ENCODE measurements around the gene NOPCHAP1.
"Not testable (repeated sequence)": the region's sequence is repeated elsewhere in the genome, so short reads cannot be mapped to it uniquely, and the experiment has no call there.

The NOPCHAP1 gene

GRCh38 chr12:104944252-104944651 is 41.9 kb upstream of the NOPCHAP1 start:
- no peak for DNase-seq (ENCODE audit: extremely low read depth, insufficient read length)

GRCh38 chr12:104948716-104949115 is 37.4 kb upstream of the NOPCHAP1 start:
- not testable (repeated sequence) for H3K27me3 ChIP-seq (replicated peaks; ENCODE audit: control insufficient read depth, insufficient read depth, low read length); H3K4me3 ChIP-seq (replicated peaks; ENCODE audit: low read depth, low read length); H3K36me3 ChIP-seq (ENCODE audit: control insufficient read depth, insufficient read depth, low read length); DNase-seq (ENCODE audit: extremely low read depth, insufficient read length)

More at GRCh38 chr12:104944252-104944651, 41.9 kb upstream of the NOPCHAP1 start:
- no peak for TF ChIP-seq CTCF (IDR thresholded peaks at IDR 0.05; ENCODE audit: insufficient read depth, low read length, poor library complexity, severe bottlenecking)
- Histone ChIP-seq H3K27me3 (replicated peaks; ENCODE audit: control insufficient read depth, insufficient read depth, low read length) (no peaks in the 10 kb centered on the region), H3K36me3 (ENCODE audit: control insufficient read depth, insufficient read depth, low read length) (no peaks in the 10 kb centered on the region), H3K4me3 (replicated peaks; ENCODE audit: low read depth, low read length) (no peak overlapping the region)

GRCh38 chr12:104951759-104952509 is 34.2 kb upstream of the NOPCHAP1 start:
- TF ChIP-seq CTCF (IDR thresholded peaks at IDR 0.05; ENCODE audit: insufficient read depth, low read length, poor library complexity, severe bottlenecking): no peak
- Histone ChIP-seq H3K4me3 (replicated peaks; ENCODE audit: low read depth, low read length) (no peak overlapping the region), H3K36me3 (ENCODE audit: control insufficient read depth, insufficient read depth, low read length) (no peaks in the 10 kb centered on the region), H3K27me3 (replicated peaks; ENCODE audit: control insufficient read depth, insufficient read depth, low read length) (no peaks in the 10 kb centered on the region)
- DNase-seq (ENCODE audit: extremely low read depth, insufficient read length): no peak

GRCh38 chr12:104952816-104953215 is 33.3 kb upstream of the NOPCHAP1 start:
- Histone ChIP-seq H3K36me3 (ENCODE audit: control insufficient read depth, insufficient read depth, low read length) (no peaks in the 10 kb centered on the region), H3K27me3 (replicated peaks; ENCODE audit: control insufficient read depth, insufficient read depth, low read length) (no peaks in the 10 kb centered on the region), H3K4me3 (replicated peaks; ENCODE audit: low read depth, low read length) (no peak overlapping the region)
- TF ChIP-seq CTCF (IDR thresholded peaks at IDR 0.05; ENCODE audit: insufficient read depth, low read length, poor library complexity, severe bottlenecking): no peak
- no peak for DNase-seq (ENCODE audit: extremely low read depth, insufficient read length)

- TF ChIP-seq CTCF (IDR thresholded peaks at IDR 0.05; ENCODE audit: insufficient read depth, low read length, poor library complexity, severe bottlenecking): no peak
- DNase-seq (ENCODE audit: extremely low read depth, insufficient read length): no peak
- Histone ChIP-seq H3K4me3 (replicated peaks; ENCODE audit: low read depth, low read length) (no peak overlapping the region), H3K36me3 (ENCODE audit: control insufficient read depth, insufficient read depth, low read length) (no peaks in the 10 kb centered on the region), H3K27me3 (replicated peaks; ENCODE audit: control insufficient read depth, insufficient read depth, low read length) (no peaks in the 10 kb centered on the region)
Observed at GRCh38 chr12:104953323-104953722, 32.8 kb upstream of the NOPCHAP1 start.

- no peak for DNase-seq (ENCODE audit: extremely low read depth, insufficient read length)
- no peaks in the 10 kb centered on the region for H3K36me3 ChIP-seq (ENCODE audit: control insufficient read depth, insufficient read depth, low read length)
- TF ChIP-seq CTCF (IDR thresholded peaks at IDR 0.05; ENCODE audit: insufficient read depth, low read length, poor library complexity, severe bottlenecking): no peak
- H3K27me3 ChIP-seq (replicated peaks; ENCODE audit: control insufficient read depth, insufficient read depth, low read length): no peaks in the 10 kb centered on the region
- H3K4me3 ChIP-seq (replicated peaks; ENCODE audit: low read depth, low read length): no peak overlapping the region
Observed at GRCh38 chr12:104955703-104956102, 30.4 kb upstream of the NOPCHAP1 start.
